HG02981 (cell line): ENCODE data around the gene IL5.
A peak's percentile ranks its signal among the peaks of the same experiment; 100 is the strongest.
"Not testable (repeated sequence)": the region's sequence is repeated elsewhere in the genome, so short reads cannot be mapped to it uniquely, and the experiment has no call there.

ENCODE experiments used
- ATAC-seq: cut with Tn5 transposase; IDR thresholded peaks from one replicate; pipeline ENCODE4 v1.9.1; 2021; ENCODE audit warnings: mild to moderate bottlenecking, moderate library complexity; ENCODE audit not compliant: unreplicated experiment

IL5 gene

GRCh38 chr5:132543472-132544201 is at the start of gene IL5:
TSS of gene IL5 (minus strand) at chr5:132543522. CDS start at chr5:132543478, 44 bp downstream.
- ATAC-seq, result no peak

- ATAC-seq, result no peak
Measured at GRCh38 chr5:132592521-132592920, 49.2 kb upstream of the IL5 start.

GRCh38 chr5:132591145-132591544 is 47.8 kb upstream of the IL5 start:
- ATAC-seq, result no peak

- no peak for ATAC-seq
Measured at GRCh38 chr5:132589467-132589866, 46.1 kb upstream of the IL5 start.

GRCh38 chr5:132586063-132586462 is 42.7 kb upstream of the IL5 start:
- no peak for ATAC-seq

- ATAC-seq, result not testable (repeated sequence)
Measured at GRCh38 chr5:132584560-132584959, 41.2 kb upstream of the IL5 start.

- no peak for ATAC-seq
Measured at GRCh38 chr5:132576123-132576522, 32.8 kb upstream of the IL5 start.

GRCh38 chr5:132566657-132567056 is 23.3 kb upstream of the IL5 start:
- ATAC-seq, result no peak

GRCh38 chr5:132564555-132564954 is 21.2 kb upstream of the IL5 start:
- not testable (repeated sequence) for ATAC-seq

- ATAC-seq, result no peak
Measured at GRCh38 chr5:132561601-132562000, 18.3 kb upstream of the IL5 start.

- ATAC-seq, result no peak
Measured at GRCh38 chr5:132559383-132560060, 16.2 kb upstream of the IL5 start.

GRCh38 chr5:132557478-132558172 is 14.3 kb upstream of the IL5 start:
- peak; percentile 29 for ATAC-seq

GRCh38 chr5:132556763-132557477 is 13.6 kb upstream of the IL5 start, which contains the start of gene RAD50:
TSS of gene RAD50 (plus strand) at chr5:132556977. CDS start at chr5:132557325, 348 bp downstream.
- ATAC-seq, result peak; percentile 98

GRCh38 chr5:132556153-132556762 is 12.9 kb upstream of the IL5 start:
- no peak for ATAC-seq

- no peak for ATAC-seq
Measured at GRCh38 chr5:132549576-132549975, 6.3 kb upstream of the IL5 start.

- not testable (repeated sequence) for ATAC-seq
Measured at GRCh38 chr5:132548834-132549233, 5.5 kb upstream of the IL5 start.

- ATAC-seq, result no peak
Measured at GRCh38 chr5:132547269-132547668, 3.9 kb upstream of the IL5 start.

GRCh38 chr5:132546108-132546507 is 2.8 kb upstream of the IL5 start:
- no peak for ATAC-seq

- no peak for ATAC-seq
Measured at GRCh38 chr5:132540764-132541163, 2.6 kb downstream of the IL5 start.

- no peak for ATAC-seq
Measured at GRCh38 chr5:132540149-132540548, 3.2 kb downstream of the IL5 start.

- no peak for ATAC-seq
Measured at GRCh38 chr5:132539716-132540115, 3.6 kb downstream of the IL5 start.
